ENCODE data around the gene MCTP1.

Gene MCTP1

GRCh38 chr5:94793113-94793815, 491.6 kb downstream of the MCTP1 start (continued):
- TF ChIP-seq ZC3H10 (CRISPR knock-in tag; IDR thresholded peaks at IDR 0.05) (no peak), ZNF8 (CRISPR knock-in tag; IDR thresholded peaks at IDR 0.05) (no peak), CSRNP3 (CRISPR knock-in tag; IDR thresholded peaks at IDR 0.05) (no peak), RARB (CRISPR knock-in tag; IDR thresholded peaks at IDR 0.05) (no peak), SNAI2 (CRISPR knock-in tag; IDR thresholded peaks at IDR 0.05) (no peak), PPARA (CRISPR knock-in tag; IDR thresholded peaks at IDR 0.05; ENCODE audit: borderline replicate concordance) (no peak)

GRCh38 chr5:94791829-94792228, 493.1 kb downstream of the MCTP1 start:
- no peak for ATAC-seq
- TF ChIP-seq PATZ1 (CRISPR knock-in tag; IDR thresholded peaks at IDR 0.05; ENCODE audit: borderline replicate concordance) = no peak

- no peak for TF ChIP-seq ARNTL (CRISPR knock-in tag; IDR thresholded peaks at IDR 0.05; ENCODE audit: borderline replicate concordance, low read depth)
- ATAC-seq = no peak
These were observed 496.4 kb downstream of the MCTP1 start for GRCh38 chr5:94788527-94788926.

GRCh38 chr5:94784536-94785505, 500.1 kb downstream of the MCTP1 start:
- TF ChIP-seq ZC3H10 (CRISPR knock-in tag; IDR thresholded peaks at IDR 0.05) (no peak), ARNTL (CRISPR knock-in tag; IDR thresholded peaks at IDR 0.05; ENCODE audit: borderline replicate concordance, low read depth) (no peak), ZNF8 (CRISPR knock-in tag; IDR thresholded peaks at IDR 0.05) (no peak), ZNF565 (CRISPR knock-in tag; conservative IDR thresholded peaks at IDR 0.05; ENCODE audit: low read depth) (no peak), BACH2 (CRISPR knock-in tag; IDR thresholded peaks at IDR 0.05; ENCODE audit: borderline replicate concordance) (no peak), PATZ1 (CRISPR knock-in tag; IDR thresholded peaks at IDR 0.05; ENCODE audit: borderline replicate concordance) (no peak), ZFP30 (CRISPR knock-in tag; IDR thresholded peaks at IDR 0.05) (no peak), ISL1 (CRISPR knock-in tag; IDR thresholded peaks at IDR 0.05) (no peak), RARB (CRISPR knock-in tag; IDR thresholded peaks at IDR 0.05) (no peak), CSRNP3 (CRISPR knock-in tag; IDR thresholded peaks at IDR 0.05) (no peak), ZNF70 (CRISPR knock-in tag; IDR thresholded peaks at IDR 0.05) (no peak), SNAI2 (CRISPR knock-in tag; IDR thresholded peaks at IDR 0.05) (no peak), ZFP3 (CRISPR knock-in tag; IDR thresholded peaks at IDR 0.05) (no peak), TOX (CRISPR knock-in tag; IDR thresholded peaks at IDR 0.05; ENCODE audit: borderline replicate concordance) (no peak), CSDC2 (CRISPR knock-in tag; IDR thresholded peaks at IDR 0.05) (no peak), CREB5 (CRISPR knock-in tag; IDR thresholded peaks at IDR 0.05; ENCODE audit: low read depth) (no peak), GLIS3 (CRISPR knock-in tag; IDR thresholded peaks at IDR 0.05) (no peak)
- peak; percentile 63; the same call in 2 of the 3 replicates for ATAC-seq

All from SK-N-SH treated with all-trans-retinoic acid at 6 μM for 48 hours (cell line).